T-helper 2 cell (primary cell): Measurements from ENCODE around the gene ZNF777.
"Not testable (repeated sequence)": the region's sequence is repeated elsewhere in the genome, so short reads cannot be mapped to it uniquely, and the experiment has no call there.

Source experiments
- DNase-seq, 5 experiments: peaks; one replicate each; pipeline versions ENCODE4 v3.0.0 to v3.0.0-alpha.2; 2012 to 2022
- total RNA-seq, 2 donors: gene quantifications; one replicate each; lab custom pipeline; 2026; lab: John Stamatoyannopoulos, UW

The ZNF777 gene
- 5.6 to 12.1 reads per million in 2 donors for total RNA-seq

GRCh38 chr7:149460493-149461277, at the start of gene ZNF777:
Gene ZNF777, minus strand, starts transcription at chr7:149461062. Its CDS starts 5,040 bp downstream, at chr7:149456022.
- DNase-seq = peak; percentile 55 to 92 (median 69)

GRCh38 chr7:149510248-149510647, 49.4 kb upstream of the ZNF777 start:
- no peak for DNase-seq

GRCh38 chr7:149509774-149510173, 48.9 kb upstream of the ZNF777 start:
- no peak for DNase-seq

- DNase-seq = no peak
Observed at GRCh38 chr7:149505551-149505950, 44.7 kb upstream of the ZNF777 start.

- no peak for DNase-seq
Observed at GRCh38 chr7:149501651-149502050, 40.8 kb upstream of the ZNF777 start.

- no peak for DNase-seq
Observed at GRCh38 chr7:149500910-149501309, 40.0 kb upstream of the ZNF777 start.

- peak in 2 of 5 experiments; percentile 12 to 61 for DNase-seq
Observed at GRCh38 chr7:149500201-149500600, 39.3 kb upstream of the ZNF777 start.

GRCh38 chr7:149498811-149499210, 37.9 kb upstream of the ZNF777 start:
- DNase-seq = no peak

- peak; percentile 62 to 90 (median 72) for DNase-seq
Observed at GRCh38 chr7:149497467-149498261, 36.8 kb upstream of the ZNF777 start, which contains the start of gene ZNF746. Gene ZNF746, minus strand, starts transcription at chr7:149497809. Its CDS starts 273 bp downstream, at chr7:149497536.

GRCh38 chr7:149496642-149497391, 36.0 kb upstream of the ZNF777 start:
- peak in 4 of 5 experiments; percentile 30 to 54 (median 40) for DNase-seq

- no peak for DNase-seq
Observed at GRCh38 chr7:149495785-149496641, 35.2 kb upstream of the ZNF777 start.

- peak in 1 of 5 experiments; percentile 23 for DNase-seq
Observed at GRCh38 chr7:149494738-149495368, 34.0 kb upstream of the ZNF777 start.

- not testable (repeated sequence) for DNase-seq
Observed at GRCh38 chr7:149493975-149494374, 33.1 kb upstream of the ZNF777 start.

- DNase-seq = no peak
Observed at GRCh38 chr7:149493366-149493765, 32.5 kb upstream of the ZNF777 start.

- DNase-seq = no peak
Observed at GRCh38 chr7:149490083-149490760, 29.4 kb upstream of the ZNF777 start.

GRCh38 chr7:149489391-149490024, 28.6 kb upstream of the ZNF777 start:
- DNase-seq = no peak

GRCh38 chr7:149479568-149479967, 18.7 kb upstream of the ZNF777 start:
- no peak for DNase-seq

GRCh38 chr7:149478754-149479153, 17.9 kb upstream of the ZNF777 start:
- no peak for DNase-seq

GRCh38 chr7:149477494-149478443, 16.9 kb upstream of the ZNF777 start:
- DNase-seq = no peak
